Measurements from ENCODE around the gene APBB1. TPM values are rescaled to one million over a fixed set of nuclear protein-coding genes. Genes with fewer than 3 reads are reported as not detected.

Gene APBB1
- total RNA-seq, 1 donor from 2014 or later: 22.1 TPM

DNA sequence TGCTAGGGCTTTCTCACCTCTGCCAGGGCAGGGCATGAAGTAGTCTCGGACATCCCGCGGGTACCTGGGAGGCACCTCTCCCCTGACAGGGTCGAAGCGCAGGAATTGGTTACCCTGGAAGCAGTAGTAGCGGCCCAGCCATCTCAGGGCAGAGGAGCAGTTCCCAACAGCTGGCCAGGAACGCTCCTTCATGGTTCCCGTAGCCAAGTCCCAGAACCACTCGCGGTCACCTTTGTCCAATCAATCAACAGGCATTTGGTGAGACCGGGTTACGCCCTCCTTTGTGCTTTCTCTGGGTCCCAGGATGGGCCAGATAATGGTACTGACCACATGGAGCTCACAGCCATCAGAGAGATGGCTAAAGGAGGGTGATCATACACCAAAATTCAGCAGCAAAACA lies 18.5 kb upstream of the APBB1 start:
- TF ChIP-seq, protein P1, sequence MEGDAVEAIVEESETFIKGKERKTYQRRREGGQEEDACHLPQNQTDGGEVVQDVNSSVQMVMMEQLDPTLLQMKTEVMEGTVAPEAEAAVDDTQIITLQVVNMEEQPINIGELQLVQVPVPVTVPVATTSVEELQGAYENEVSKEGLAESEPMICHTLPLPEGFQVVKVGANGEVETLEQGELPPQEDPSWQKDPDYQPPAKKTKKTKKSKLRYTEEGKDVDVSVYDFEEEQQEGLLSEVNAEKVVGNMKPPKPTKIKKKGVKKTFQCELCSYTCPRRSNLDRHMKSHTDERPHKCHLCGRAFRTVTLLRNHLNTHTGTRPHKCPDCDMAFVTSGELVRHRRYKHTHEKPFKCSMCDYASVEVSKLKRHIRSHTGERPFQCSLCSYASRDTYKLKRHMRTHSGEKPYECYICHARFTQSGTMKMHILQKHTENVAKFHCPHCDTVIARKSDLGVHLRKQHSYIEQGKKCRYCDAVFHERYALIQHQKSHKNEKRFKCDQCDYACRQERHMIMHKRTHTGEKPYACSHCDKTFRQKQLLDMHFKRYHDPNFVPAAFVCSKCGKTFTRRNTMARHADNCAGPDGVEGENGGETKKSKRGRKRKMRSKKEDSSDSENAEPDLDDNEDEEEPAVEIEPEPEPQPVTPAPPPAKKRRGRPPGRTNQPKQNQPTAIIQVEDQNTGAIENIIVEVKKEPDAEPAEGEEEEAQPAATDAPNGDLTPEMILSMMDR (IDR thresholded peaks at IDR 0.05): no peak
- no peaks in the 10 kb centered on the region for H3K27me3 Mint-ChIP-seq
- intact Hi-C loops (cut with micrococcal nuclease): no loop called here
- H3K4me3 Mint-ChIP-seq: no peak overlapping the region
- no peak for DNase-seq
- H3K4me1 Mint-ChIP-seq: peaks cover 3% of the 10 kb centered on the region
- H3K27ac Mint-ChIP-seq: no peak overlapping the region
- ChIA-PET CTCF (interaction anchor here (2.6 kb wide), 1 partner anchor 58 kb away, joined by 17 read pairs; no protein-coding TSS in a partner anchor), POLR2A (no interaction called here)
- no peak for ATAC-seq (ENCODE audit: low read depth)
- no peaks in the 10 kb centered on the region for H3K36me3 Mint-ChIP-seq (ENCODE audit: low read depth)
- H3K9me3 Mint-ChIP-seq: no peaks in the 10 kb centered on the region

DNA sequence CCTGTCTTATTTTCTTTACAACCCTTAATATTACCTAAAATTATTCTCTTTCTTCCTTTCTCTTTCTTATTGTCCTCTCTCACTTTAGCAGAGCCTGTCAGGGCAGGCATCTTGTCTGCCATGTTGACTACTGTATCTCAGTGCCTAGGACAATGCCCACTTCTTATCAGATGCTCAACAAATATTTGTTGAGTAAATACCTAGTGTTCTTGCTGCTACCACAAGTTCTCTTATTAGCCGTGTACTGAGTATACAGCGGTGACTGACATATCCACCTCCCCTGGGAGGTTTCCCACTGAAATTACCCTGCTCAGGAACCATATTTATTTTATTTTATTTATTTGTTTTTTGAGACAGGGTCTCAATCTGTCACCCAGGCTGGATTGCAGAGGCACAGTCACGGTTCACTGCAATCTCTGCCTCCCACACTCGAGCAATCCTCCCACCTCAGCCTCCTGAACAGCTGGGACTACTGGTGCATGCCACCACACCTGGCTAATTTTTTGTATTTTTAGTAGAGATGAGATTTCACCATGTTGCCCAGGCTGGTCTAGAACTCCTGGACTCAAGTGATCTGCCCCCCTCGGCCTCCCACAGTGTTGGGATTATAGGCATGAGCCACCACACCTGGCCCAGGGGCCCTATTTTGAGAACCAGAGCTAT lies 15.2 kb upstream of the APBB1 start:
- ChIA-PET CTCF (interaction anchor here (1.4 kb wide), 1 partner anchor 10 kb away, joined by 3 read pairs; no protein-coding TSS in a partner anchor), POLR2A (no interaction called here)
- no peaks in the 10 kb centered on the region for H3K9me3 Mint-ChIP-seq
- H3K27me3 Mint-ChIP-seq: no peaks in the 10 kb centered on the region
- no peak overlapping the region for H3K4me3 Mint-ChIP-seq
- no peak overlapping the region for H3K27ac Mint-ChIP-seq
- H3K36me3 Mint-ChIP-seq (ENCODE audit: low read depth): no peaks in the 10 kb centered on the region
- intact Hi-C loops (cut with micrococcal nuclease): no loop called here
- ATAC-seq (ENCODE audit: low read depth): no peak
- peaks cover 3% of the 10 kb centered on the region for H3K4me1 Mint-ChIP-seq
- TF ChIP-seq, protein P1 (IDR thresholded peaks at IDR 0.05): no peak
- no peak for DNase-seq

DNA sequence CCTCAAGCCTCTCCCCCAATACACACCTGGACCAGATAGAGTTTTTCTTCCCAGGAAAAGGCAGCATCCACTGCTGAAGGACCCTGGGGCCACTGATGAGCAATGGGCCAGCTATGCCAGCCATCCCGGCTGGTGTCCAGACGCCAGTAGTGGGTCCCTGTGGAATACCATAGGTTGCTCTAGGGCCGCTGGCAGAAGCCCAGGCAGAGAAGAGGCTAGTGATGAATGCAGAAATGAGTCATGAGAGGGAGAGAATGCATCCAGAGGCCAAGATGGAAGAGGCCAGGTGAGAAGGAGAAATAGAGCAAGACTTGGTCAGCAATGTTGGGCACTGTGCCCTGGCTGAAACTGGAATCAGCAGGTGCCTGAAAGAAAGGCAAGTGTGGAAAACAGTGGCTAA lies 13.0 kb upstream of the APBB1 start:
- Mint-ChIP-seq H3K4me3 (no peak overlapping the region), H3K4me1 (peaks cover 3% of the 10 kb centered on the region), H3K9me3 (no peaks in the 10 kb centered on the region), H3K27me3 (no peaks in the 10 kb centered on the region), H3K27ac (no peak overlapping the region), H3K36me3 (ENCODE audit: low read depth) (no peaks in the 10 kb centered on the region)
- TF ChIP-seq, protein P1 (IDR thresholded peaks at IDR 0.05): no peak
- ATAC-seq (ENCODE audit: low read depth) (no peak), DNase-seq (no peak)
- ChIA-PET POLR2A (no interaction called here), CTCF (interaction anchor here (1.2 kb wide), 1 partner anchor 12 kb away, joined by 4 read pairs; no protein-coding TSS in a partner anchor)
- intact Hi-C loops (cut with micrococcal nuclease): no loop called here

DNA sequence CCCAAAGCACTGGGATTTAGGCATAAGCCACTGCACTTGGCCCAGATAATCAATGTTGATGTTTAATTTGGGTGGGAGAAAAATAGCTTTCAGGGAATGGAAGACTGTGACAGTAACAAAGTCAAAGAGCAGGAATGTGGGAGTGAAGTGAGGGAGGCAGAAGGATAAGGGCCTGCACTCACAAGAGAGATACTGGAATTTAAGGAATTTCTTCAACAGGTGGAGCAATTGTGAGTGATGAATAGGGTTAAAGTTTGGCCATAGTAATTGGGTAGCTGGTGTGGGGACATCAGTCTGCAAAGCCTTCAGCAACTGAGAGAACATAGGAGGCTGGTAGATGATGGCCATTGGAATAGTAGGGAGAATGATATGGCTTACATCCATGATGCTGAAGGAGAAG lies 8.6 kb upstream of the APBB1 start:
- H3K27ac Mint-ChIP-seq: no peak overlapping the region
- DNase-seq: no peak
- no peaks in the 10 kb centered on the region for H3K36me3 Mint-ChIP-seq (ENCODE audit: low read depth)
- H3K4me3 Mint-ChIP-seq: no peak overlapping the region
- H3K4me1 Mint-ChIP-seq: no peaks in the 10 kb centered on the region
- H3K9me3 Mint-ChIP-seq: no peaks in the 10 kb centered on the region
- no peak for ATAC-seq (ENCODE audit: low read depth)
- ChIA-PET CTCF (interaction anchor here (0.6 to 1.4 kb wide), 2 partner anchors 16 to 104 kb away, joined by 3 to 4 read pairs; no protein-coding TSS in a partner anchor), POLR2A (no interaction called here)
- peaks cover 26% of the 10 kb centered on the region for H3K27me3 Mint-ChIP-seq
- intact Hi-C loops (cut with micrococcal nuclease): no loop called here
- TF ChIP-seq, protein P1 (IDR thresholded peaks at IDR 0.05): no peak

DNA sequence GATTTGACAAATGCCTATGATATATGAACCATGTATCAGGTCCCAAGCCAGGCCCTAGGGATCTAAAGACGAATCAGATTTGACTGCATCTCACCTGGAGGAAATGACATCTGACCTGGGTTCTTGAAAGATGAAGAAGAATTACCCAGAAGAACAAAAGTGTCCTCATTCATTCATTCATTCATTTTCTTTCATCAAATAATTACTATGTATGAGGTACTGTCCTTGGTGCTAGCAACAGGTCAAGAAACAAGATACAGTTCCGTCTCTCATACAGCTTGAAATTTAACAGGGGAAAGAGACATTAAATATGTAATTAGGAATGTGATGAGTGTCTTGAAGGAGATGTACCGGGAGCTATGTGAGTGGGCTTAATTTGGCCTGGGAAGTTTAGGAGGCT lies 1.8 kb upstream of the APBB1 start:
- POLR2A ChIA-PET: interaction anchor here (1.5 kb wide), 1 partner anchor 37 kb away, joined by 3 read pairs; no protein-coding TSS in a partner anchor
- peaks cover 35% of the 10 kb centered on the region for H3K27me3 Mint-ChIP-seq
- no peaks in the 10 kb centered on the region for H3K36me3 Mint-ChIP-seq (ENCODE audit: low read depth)
- CTCF ChIA-PET: interaction anchor here (3.6 kb wide), 1 partner anchor 42 kb away, joined by 22 read pairs; no protein-coding TSS in a partner anchor
- H3K4me1 Mint-ChIP-seq: peaks cover 4% of the 10 kb centered on the region
- ATAC-seq (ENCODE audit: low read depth) (no peak), DNase-seq (no peak)
- intact Hi-C loops (cut with micrococcal nuclease): no loop called here
- TF ChIP-seq, protein P1 (IDR thresholded peaks at IDR 0.05): no peak
- no peak overlapping the region for H3K4me3 Mint-ChIP-seq
- H3K9me3 Mint-ChIP-seq: no peaks in the 10 kb centered on the region
- no peak overlapping the region for H3K27ac Mint-ChIP-seq

Measured in activated B cell treated with CpG ODN at 0.5 μM for 24 hours (primary cell).